Measurements from ENCODE around the gene PPP1R37.

PPP1R37 gene

GRCh38 chr19:45145270-45146189, 52.6 kb downstream of the PPP1R37 start:
- no peak overlapping the region for H3K9ac ChIP-seq
- H3K4me1 ChIP-seq (ENCODE audit: low read depth, poor library complexity, severe bottlenecking): peaks cover 4% of the 10 kb centered on the region
- H3K4me3 ChIP-seq (IDR thresholded peaks at IDR 0.05; ENCODE audit: insufficient read depth, low read depth, low read length): no peak overlapping the region
- H3K27ac ChIP-seq: no peak overlapping the region
- H3K36me3 ChIP-seq (ENCODE audit: insufficient read depth): no peaks in the 10 kb centered on the region
- H2AFZ ChIP-seq (ENCODE audit: low read depth): no peak overlapping the region
- no peaks in the 10 kb centered on the region for H3K27me3 ChIP-seq (ENCODE audit: insufficient read depth, low read depth)
- TF ChIP-seq, protein P1, sequence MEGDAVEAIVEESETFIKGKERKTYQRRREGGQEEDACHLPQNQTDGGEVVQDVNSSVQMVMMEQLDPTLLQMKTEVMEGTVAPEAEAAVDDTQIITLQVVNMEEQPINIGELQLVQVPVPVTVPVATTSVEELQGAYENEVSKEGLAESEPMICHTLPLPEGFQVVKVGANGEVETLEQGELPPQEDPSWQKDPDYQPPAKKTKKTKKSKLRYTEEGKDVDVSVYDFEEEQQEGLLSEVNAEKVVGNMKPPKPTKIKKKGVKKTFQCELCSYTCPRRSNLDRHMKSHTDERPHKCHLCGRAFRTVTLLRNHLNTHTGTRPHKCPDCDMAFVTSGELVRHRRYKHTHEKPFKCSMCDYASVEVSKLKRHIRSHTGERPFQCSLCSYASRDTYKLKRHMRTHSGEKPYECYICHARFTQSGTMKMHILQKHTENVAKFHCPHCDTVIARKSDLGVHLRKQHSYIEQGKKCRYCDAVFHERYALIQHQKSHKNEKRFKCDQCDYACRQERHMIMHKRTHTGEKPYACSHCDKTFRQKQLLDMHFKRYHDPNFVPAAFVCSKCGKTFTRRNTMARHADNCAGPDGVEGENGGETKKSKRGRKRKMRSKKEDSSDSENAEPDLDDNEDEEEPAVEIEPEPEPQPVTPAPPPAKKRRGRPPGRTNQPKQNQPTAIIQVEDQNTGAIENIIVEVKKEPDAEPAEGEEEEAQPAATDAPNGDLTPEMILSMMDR (conservative IDR thresholded peaks at IDR 0.05; ENCODE audit: low read depth, low read length): no peak
- no peak overlapping the region for H3K4me2 ChIP-seq
- H3K79me2 ChIP-seq (ENCODE audit: insufficient read depth, low read depth): 0 out of 2 replicates have a peak, but pooled peaks cover 4% of the 10 kb centered on the region
- no peaks in the 10 kb centered on the region for H4K20me1 ChIP-seq (ENCODE audit: insufficient read depth)

DNA sequence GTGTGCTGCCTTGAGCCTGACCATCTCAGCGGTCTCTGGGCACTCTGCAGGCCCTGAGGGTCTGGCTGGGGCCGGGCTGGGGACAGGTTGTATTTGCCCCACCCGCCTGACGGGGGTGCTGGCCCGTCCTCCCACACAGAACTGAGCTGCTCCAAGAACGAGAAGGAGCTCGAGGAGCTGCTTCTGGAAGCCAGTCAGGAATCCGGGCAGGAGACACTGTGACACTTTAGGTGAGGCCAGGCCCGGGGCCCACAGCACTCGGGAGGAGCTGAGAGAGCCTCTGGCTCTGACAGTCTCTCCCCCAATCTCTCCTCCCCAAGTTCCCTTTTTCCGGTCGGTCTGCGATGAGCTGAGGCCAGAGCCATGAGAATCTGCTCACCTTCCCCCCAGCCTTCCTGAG, 53.3 kb downstream of the PPP1R37 start:
- no peaks in the 10 kb centered on the region for H3K36me3 ChIP-seq (ENCODE audit: insufficient read depth)
- no peak overlapping the region for H3K4me2 ChIP-seq
- H3K27ac ChIP-seq: no peak overlapping the region
- no peak overlapping the region for H3K4me3 ChIP-seq (IDR thresholded peaks at IDR 0.05; ENCODE audit: insufficient read depth, low read depth, low read length)
- no peak overlapping the region for H2AFZ ChIP-seq (ENCODE audit: low read depth)
- TF ChIP-seq, protein P1 (conservative IDR thresholded peaks at IDR 0.05; ENCODE audit: low read depth, low read length): no peak
- H3K4me1 ChIP-seq (ENCODE audit: low read depth, poor library complexity, severe bottlenecking): no peaks in the 10 kb centered on the region
- H3K79me2 ChIP-seq (ENCODE audit: insufficient read depth, low read depth): no peaks in the 10 kb centered on the region
- no peaks in the 10 kb centered on the region for H3K27me3 ChIP-seq (ENCODE audit: insufficient read depth, low read depth)
- H4K20me1 ChIP-seq (ENCODE audit: insufficient read depth): no peaks in the 10 kb centered on the region
- no peak overlapping the region for H3K9ac ChIP-seq

- Histone ChIP-seq H3K27ac (no peak overlapping the region), H3K4me3 (IDR thresholded peaks at IDR 0.05; ENCODE audit: insufficient read depth, low read depth, low read length) (no peak overlapping the region), H3K79me2 (ENCODE audit: insufficient read depth, low read depth) (no peaks in the 10 kb centered on the region), H3K27me3 (ENCODE audit: insufficient read depth, low read depth) (no peaks in the 10 kb centered on the region), H2AFZ (ENCODE audit: low read depth) (no peak overlapping the region), H3K4me1 (ENCODE audit: low read depth, poor library complexity, severe bottlenecking) (no peaks in the 10 kb centered on the region), H3K4me2 (no peak overlapping the region), H3K36me3 (ENCODE audit: insufficient read depth) (no peaks in the 10 kb centered on the region), H3K9ac (no peak overlapping the region), H4K20me1 (ENCODE audit: insufficient read depth) (no peaks in the 10 kb centered on the region)
- TF ChIP-seq, protein P1 (conservative IDR thresholded peaks at IDR 0.05; ENCODE audit: low read depth, low read length): no peak
Observed at GRCh38 chr19:45146741-45147205, 53.8 kb downstream of the PPP1R37 start.

- no peak overlapping the region for H3K4me2 ChIP-seq
- H3K27me3 ChIP-seq (ENCODE audit: insufficient read depth, low read depth): no peaks in the 10 kb centered on the region
- TF ChIP-seq, protein P1 (conservative IDR thresholded peaks at IDR 0.05; ENCODE audit: low read depth, low read length): no peak
- H3K36me3 ChIP-seq (ENCODE audit: insufficient read depth): no peaks in the 10 kb centered on the region
- no peak overlapping the region for H3K4me3 ChIP-seq (IDR thresholded peaks at IDR 0.05; ENCODE audit: insufficient read depth, low read depth, low read length)
- H3K79me2 ChIP-seq (ENCODE audit: insufficient read depth, low read depth): no peaks in the 10 kb centered on the region
- no peak overlapping the region for H3K9ac ChIP-seq
- H2AFZ ChIP-seq (ENCODE audit: low read depth): no peak overlapping the region
- H3K4me1 ChIP-seq (ENCODE audit: low read depth, poor library complexity, severe bottlenecking): no peaks in the 10 kb centered on the region
- no peaks in the 10 kb centered on the region for H4K20me1 ChIP-seq (ENCODE audit: insufficient read depth)
- H3K27ac ChIP-seq: no peak overlapping the region
Observed at GRCh38 chr19:45147835-45148676, 55.1 kb downstream of the PPP1R37 start.

Data from KMS-11 (cell line).